Measurements from ENCODE around the gene CSTPP1.

The CSTPP1 gene

GRCh38 chr11:47034091-47034490 is 97.5 kb downstream of the CSTPP1 start:
- TF ChIP-seq CTCF (conservative IDR thresholded peaks at IDR 0.05; ENCODE audit: low read depth, low read length), result no peak
- H3K79me2 ChIP-seq (ENCODE audit: insufficient read depth, low read depth), result no peaks in the 10 kb centered on the region
- no peak overlapping the region for H3K9ac ChIP-seq
- no peaks in the 10 kb centered on the region for H3K4me1 ChIP-seq (ENCODE audit: low read depth, poor library complexity, severe bottlenecking)
- no peaks in the 10 kb centered on the region for H4K20me1 ChIP-seq (ENCODE audit: insufficient read depth)
- H2AFZ ChIP-seq (ENCODE audit: low read depth), result no peak overlapping the region
- H3K27ac ChIP-seq, result no peak overlapping the region
- H3K4me2 ChIP-seq, result no peak overlapping the region
- H3K27me3 ChIP-seq (ENCODE audit: insufficient read depth, low read depth), result no peaks in the 10 kb centered on the region
- H3K4me3 ChIP-seq (IDR thresholded peaks at IDR 0.05; ENCODE audit: insufficient read depth, low read depth, low read length), result no peak overlapping the region
- H3K36me3 ChIP-seq (ENCODE audit: insufficient read depth), result no peaks in the 10 kb centered on the region

GRCh38 chr11:47035108-47035507 is 98.5 kb downstream of the CSTPP1 start:
- H3K36me3 ChIP-seq (ENCODE audit: insufficient read depth), result no peaks in the 10 kb centered on the region
- H3K27me3 ChIP-seq (ENCODE audit: insufficient read depth, low read depth), result no peaks in the 10 kb centered on the region
- no peaks in the 10 kb centered on the region for H4K20me1 ChIP-seq (ENCODE audit: insufficient read depth)
- H3K4me3 ChIP-seq (IDR thresholded peaks at IDR 0.05; ENCODE audit: insufficient read depth, low read depth, low read length), result no peak overlapping the region
- H3K4me2 ChIP-seq, result no peak overlapping the region
- H3K4me1 ChIP-seq (ENCODE audit: low read depth, poor library complexity, severe bottlenecking), result no peaks in the 10 kb centered on the region
- no peaks in the 10 kb centered on the region for H3K79me2 ChIP-seq (ENCODE audit: insufficient read depth, low read depth)
- TF ChIP-seq CTCF (conservative IDR thresholded peaks at IDR 0.05; ENCODE audit: low read depth, low read length), result no peak
- H3K9ac ChIP-seq, result no peak overlapping the region
- H3K27ac ChIP-seq, result no peak overlapping the region
- H2AFZ ChIP-seq (ENCODE audit: low read depth), result no peak overlapping the region

- Histone ChIP-seq H3K79me2 (ENCODE audit: insufficient read depth, low read depth) (no peaks in the 10 kb centered on the region), H2AFZ (ENCODE audit: low read depth) (no peak overlapping the region), H3K9ac (no peak overlapping the region), H3K4me2 (no peak overlapping the region), H3K4me3 (IDR thresholded peaks at IDR 0.05; ENCODE audit: insufficient read depth, low read depth, low read length) (no peak overlapping the region), H4K20me1 (ENCODE audit: insufficient read depth) (no peaks in the 10 kb centered on the region), H3K36me3 (ENCODE audit: insufficient read depth) (no peaks in the 10 kb centered on the region), H3K27ac (no peak overlapping the region), H3K27me3 (ENCODE audit: insufficient read depth, low read depth) (no peaks in the 10 kb centered on the region), H3K4me1 (ENCODE audit: low read depth, poor library complexity, severe bottlenecking) (no peaks in the 10 kb centered on the region)
- no peak for TF ChIP-seq CTCF (conservative IDR thresholded peaks at IDR 0.05; ENCODE audit: low read depth, low read length)
These were observed 107.6 kb downstream of the CSTPP1 start for GRCh38 chr11:47044119-47044518.

GRCh38 chr11:47047972-47048371 is 111.4 kb downstream of the CSTPP1 start:
- no peak overlapping the region for H2AFZ ChIP-seq (ENCODE audit: low read depth)
- no peak overlapping the region for H3K4me2 ChIP-seq
- no peaks in the 10 kb centered on the region for H4K20me1 ChIP-seq (ENCODE audit: insufficient read depth)
- H3K9ac ChIP-seq, result no peak overlapping the region
- H3K27ac ChIP-seq, result no peak overlapping the region
- H3K4me3 ChIP-seq (IDR thresholded peaks at IDR 0.05; ENCODE audit: insufficient read depth, low read depth, low read length), result no peak overlapping the region
- no peaks in the 10 kb centered on the region for H3K79me2 ChIP-seq (ENCODE audit: insufficient read depth, low read depth)
- no peaks in the 10 kb centered on the region for H3K27me3 ChIP-seq (ENCODE audit: insufficient read depth, low read depth)
- H3K4me1 ChIP-seq (ENCODE audit: low read depth, poor library complexity, severe bottlenecking), result no peaks in the 10 kb centered on the region
- no peak for TF ChIP-seq CTCF (conservative IDR thresholded peaks at IDR 0.05; ENCODE audit: low read depth, low read length)
- H3K36me3 ChIP-seq (ENCODE audit: insufficient read depth), result no peaks in the 10 kb centered on the region

- Histone ChIP-seq H3K4me1 (ENCODE audit: low read depth, poor library complexity, severe bottlenecking) (no peaks in the 10 kb centered on the region), H4K20me1 (ENCODE audit: insufficient read depth) (no peaks in the 10 kb centered on the region), H3K79me2 (ENCODE audit: insufficient read depth, low read depth) (no peaks in the 10 kb centered on the region), H2AFZ (ENCODE audit: low read depth) (no peak overlapping the region), H3K36me3 (ENCODE audit: insufficient read depth) (no peaks in the 10 kb centered on the region), H3K4me2 (no peak overlapping the region), H3K4me3 (IDR thresholded peaks at IDR 0.05; ENCODE audit: insufficient read depth, low read depth, low read length) (no peak overlapping the region), H3K27ac (no peak overlapping the region), H3K9ac (no peak overlapping the region), H3K27me3 (ENCODE audit: insufficient read depth, low read depth) (no peaks in the 10 kb centered on the region)
- no peak for TF ChIP-seq CTCF (conservative IDR thresholded peaks at IDR 0.05; ENCODE audit: low read depth, low read length)
These were observed 113.7 kb downstream of the CSTPP1 start for GRCh38 chr11:47050284-47050683.

Data from KMS-11 (cell line).